HepG2 (cell line): ENCODE measurements around the gene ZBTB7C. TPM values are rescaled to one million over a fixed set of nuclear protein-coding genes. Genes with fewer than 3 reads are reported as not detected.

Experiments used
- ATAC-seq: fragments of 200-7000 bp; cut with Tn5 transposase; 3 replicates; pipeline ENCODE4 v1.9.1; 2020; ENCODE audit warnings: mild to moderate bottlenecking, moderate library complexity
- BruUV-seq: library from RNA; stranded (reverse); fragments of 400-500 nt; replicated peaks from 2 replicates; lab custom pipeline; 2021; lab: Mats Ljungman, UMichigan
- CTCF ChIA-PET: fragments of 300-600 bp; formaldehyde crosslinking; extraction: SDS; loops from one replicate; lab custom pipeline; 2021; ENCODE audit warnings: low total read pairs, inconsistent platforms, low intra/inter-chr PET ratio; lab: Yijun Ruan, JAX
- POLR2A ChIA-PET: fragments of 350-600 bp; sonication (Branson Sonifier 250); formaldehyde crosslinking; loops from one replicate; lab custom pipeline; 2020; ENCODE audit warnings: antibody characterized with exemption, inconsistent platforms; lab: Yijun Ruan, JAX
- DNase-seq: peaks from one replicate; pipeline ENCODE4 v3.0.0-alpha.2; 2015; ENCODE audit warnings: low spot score
- FAIRE-seq: peaks from 3 replicates; lab custom pipeline; 2011; peaks lifted over from hg19 to GRCh38; lab: Jason Lieb, UNC
- H2AFZ ChIP-seq: one replicate; pipeline ENCODE4 v1.6.1; 2011; ENCODE audit warnings: low read length, inconsistent platforms
- H3K27ac ChIP-seq: fragments of 300-600 bp; 3 replicates; pipeline ENCODE4 v1.8.0; 2011; ENCODE audit warnings: mixed run types, mild to moderate bottlenecking, mixed read lengths, low read length, inconsistent platforms; ENCODE audit not compliant: insufficient read depth; ENCODE audit errors: extremely low read length
- H3K27me3 ChIP-seq, 2 experiments: fragments of 200-600 bp in 1 of 2; 2 replicates in 1 of 2; 3 replicates in 1 of 2; pipeline versions ENCODE4 v1.6.0 to v1.8.0; 2011; ENCODE audit warnings: low read length in 2 of 2, mild to moderate bottlenecking in 2 of 2, moderate library complexity in 2 of 2, inconsistent platforms in 1 of 2; ENCODE audit not compliant: insufficient read depth in 2 of 2, control insufficient read depth in 1 of 2
- H3K36me3 ChIP-seq, 2 experiments: fragments of 200-600 bp in 1 of 2; replicated peaks in 1 of 2; 2 replicates in 1 of 2; 3 replicates in 1 of 2; pipeline versions ENCODE4 v1.5.1 to v1.8.0; 2011; ENCODE audit warnings: low read length in 2 of 2, inconsistent platforms in 1 of 2; ENCODE audit not compliant: insufficient read depth in 2 of 2, control insufficient read depth in 1 of 2
- H3K4me1 ChIP-seq: 2 replicates; pipeline ENCODE4 v1.5.1; 2012; ENCODE audit warnings: low read length, inconsistent platforms; ENCODE audit not compliant: insufficient read depth
- H3K4me2 ChIP-seq: 2 replicates; pipeline ENCODE4 v1.6.0; 2011; ENCODE audit warnings: low read depth, low read length, inconsistent platforms
- H3K4me3 ChIP-seq, 3 experiments: fragments of 200-600 bp in 1 of 3; sonication (generic), shearing (Covaris generic) in 1 of 3; replicated peaks in 1 of 3; 2 replicates each; pipeline ENCODE4 v1.5.1; 2011 to 2016; ENCODE audit warnings: low read length in 3 of 3, inconsistent platforms in 2 of 3, low read depth in 2 of 3, mild to moderate bottlenecking in 2 of 3, control low read depth in 1 of 3, mixed read lengths in 1 of 3; ENCODE audit not compliant: insufficient read depth in 1 of 3
- H3K79me2 ChIP-seq: one replicate; pipeline ENCODE4 v1.6.1; 2011; ENCODE audit warnings: low read length, inconsistent platforms; ENCODE audit not compliant: insufficient read depth
- H3K9ac ChIP-seq: 2 replicates; pipeline ENCODE4 v1.6.0; 2011; ENCODE audit warnings: mild to moderate bottlenecking, low read depth, low read length, inconsistent platforms; ENCODE audit not compliant: insufficient read depth
- H3K9me3 ChIP-seq: 2 replicates; pipeline ENCODE4 v1.5.1; 2012; ENCODE audit warnings: mild to moderate bottlenecking, low read length
- H4K20me1 ChIP-seq: 2 replicates; pipeline ENCODE4 v1.6.0; 2011; ENCODE audit warnings: inconsistent platforms, mild to moderate bottlenecking, low read length, moderate library complexity; ENCODE audit not compliant: insufficient read depth
- AGO2 ChIP-seq: fragments of 200-400 bp; formaldehyde crosslinking; optimal IDR thresholded peaks from 2 replicates; pipeline ENCODE3; 2017; ENCODE audit warnings: mild to moderate bottlenecking, low read depth, low read length, moderate library complexity
- BCLAF1 ChIP-seq: fragments of 450-650 bp; IDR thresholded peaks from 2 replicates; pipeline ENCODE4 v1.6.1; 2017; ENCODE audit warnings: mild to moderate bottlenecking
- E2F5 ChIP-seq: sonication (generic); formaldehyde crosslinking; conservative IDR thresholded peaks from 2 replicates; pipeline ENCODE4 v1.4.0; 2020; ENCODE audit warnings: missing genetic modification reagents
- HIC2 ChIP-seq: sonication (generic); formaldehyde crosslinking; IDR thresholded peaks from 2 replicates; pipeline ENCODE4 v1.9.0; 2022; ENCODE audit warnings: low read depth, missing genetic modification reagents
- KDM6A ChIP-seq: IDR thresholded peaks from 2 replicates; pipeline ENCODE4 v1.6.1; 2016; ENCODE audit warnings: low read depth
- PBX3 ChIP-seq: sonication (generic); formaldehyde crosslinking; IDR thresholded peaks from 2 replicates; pipeline ENCODE4 v1.8.1; 2023; ENCODE audit warnings: missing genetic modification reagents, inconsistent platforms, borderline replicate concordance
- SIX4 ChIP-seq: sonication (generic); formaldehyde crosslinking; IDR thresholded peaks from 2 replicates; pipeline ENCODE4 v1.4.0; 2020; ENCODE audit warnings: missing genetic modification reagents
- SRSF1 ChIP-seq: fragments of 200-400 bp; formaldehyde crosslinking; optimal IDR thresholded peaks from 2 replicates; pipeline ENCODE3; 2017; ENCODE audit warnings: mild to moderate bottlenecking, low read depth, low read length, moderate library complexity
- ZBTB21 ChIP-seq: sonication (generic); formaldehyde crosslinking; IDR thresholded peaks from 2 replicates; pipeline ENCODE4 v1.4.0; 2020; ENCODE audit warnings: missing genetic modification reagents
- ZKSCAN8 ChIP-seq: IDR thresholded peaks from 2 replicates; pipeline ENCODE4 v1.6.1; 2016; ENCODE audit warnings: borderline replicate concordance, missing genetic modification reagents, missing compliant biosample characterization
- ZNF225 ChIP-seq: sonication (generic); formaldehyde crosslinking; IDR thresholded peaks from 2 replicates; pipeline ENCODE4 v1.4.0; 2020; ENCODE audit warnings: mild to moderate bottlenecking, missing genetic modification reagents
- ZNF337 ChIP-seq: sonication (generic); formaldehyde crosslinking; IDR thresholded peaks from 2 replicates; pipeline ENCODE4 v1.5.1; 2020; ENCODE audit warnings: missing genetic modification reagents, low read depth, mild to moderate bottlenecking, borderline replicate concordance
- ZNF724P ChIP-seq: sonication (generic); formaldehyde crosslinking; IDR thresholded peaks from 2 replicates; pipeline ENCODE4 v1.8.0; 2022; ENCODE audit warnings: missing genetic modification reagents, borderline replicate concordance
- ZNF839 ChIP-seq: sonication (generic); formaldehyde crosslinking; IDR thresholded peaks from 2 replicates; pipeline ENCODE4 v1.4.0; 2020; ENCODE audit warnings: missing genetic modification reagents, mild to moderate bottlenecking, borderline replicate concordance
- ZUFSP ChIP-seq: sonication (generic); formaldehyde crosslinking; IDR thresholded peaks from 2 replicates; pipeline ENCODE4 v1.9.0; 2021; ENCODE audit warnings: missing genetic modification reagents, mild to moderate bottlenecking, borderline replicate concordance
- WGBS: methylation state at CpG from one replicate; pipeline ENCODE4 v1.1.6; 2017; ENCODE audit warnings: low lambda C conversion rate; 5-methylcytosine and 5-hydroxymethylcytosine counted together
- in situ Hi-C: cut with HindIII; loops from 2 replicates; pipeline ENCODE4 v1.10.0; 2017; ENCODE audit warnings: low pct_unique_long_range_greater_than_20kb; ENCODE audit not compliant: extremely low pct_ligation_motif_present
- intact Hi-C: fragments of 100-400 bp; cut with micrococcal nuclease; formaldehyde crosslinking; loops from one replicate; pipeline ENCODE4 v1.10.0; 2022; ENCODE audit not compliant: unreplicated experiment
- polyA plus RNA-seq, 8 experiments: library from polyadenylated mRNA; depleted of rRNA in 3 of 8; stranded (reverse) in 7 of 8; unstranded in 1 of 8; fragments of >200 nt; fragmentation: Illumina TruSeq in 4 of 8; extraction: Trizol in 4 of 8; gene quantifications; 2 replicates each; pipeline versions ENCODE4 v1.2.1 to v1.2.3, GENCODE V29; 2011 to 2016; ENCODE audit warnings: low read depth in 4 of 8, missing spikeins in 1 of 8, mixed read lengths in 1 of 8; ENCODE audit not compliant: insufficient read depth in 1 of 8
- total RNA-seq, 5 experiments: library from RNA; depleted of rRNA; stranded (reverse); fragments of >200 nt; fragmentation: Illumina TruSeq; extraction: Trizol; gene quantifications; 2 replicates each; pipeline ENCODE4 v1.2.3, GENCODE V29; 2016; ENCODE audit warnings: low read depth in 1 of 5

The ZBTB7C gene
- total and polyA plus RNA-seq, 2 of the 13 experiments (the other 11 are each of a cell fraction or from before 2014, with no cell fraction given), result 0.01 to 0.04 TPM

- peaks cover 6 to 37% of the 10 kb centered on the region in 2 experiments; a peak in 4 of 5 replicates for H3K27me3 ChIP-seq
- ATAC-seq, result no peak
- TF ChIP-seq BCLAF1 (no peak), ZNF337 (no peak), SIX4 (CRISPR knock-in tag) (no peak), ZNF839 (CRISPR knock-in tag) (no peak), ZNF225 (CRISPR knock-in tag) (no peak), PBX3 (CRISPR knock-in tag) (no peak), E2F5 (no peak), ZNF724P (CRISPR knock-in tag) (no peak), HIC2 (CRISPR knock-in tag) (no peak), ZBTB21 (CRISPR knock-in tag) (no peak), ZUFSP (CRISPR knock-in tag) (no peak), ZKSCAN8 (CRISPR knock-in tag) (no peak), SRSF1 (no peak), AGO2 (no peak), KDM6A (CRISPR knock-in tag) (no peak)
- H3K9ac ChIP-seq, result no peak overlapping the region
- ChIA-PET CTCF (no interaction called here), POLR2A (no interaction called here)
- no peak for FAIRE-seq
- no peaks in the 10 kb centered on the region for H4K20me1 ChIP-seq
- H3K4me3 ChIP-seq, result no peak overlapping the region
- H3K9me3 ChIP-seq, result no peaks in the 10 kb centered on the region
- no peaks in the 10 kb centered on the region; the same call in 1 of the 2 replicates for H3K4me1 ChIP-seq
- no TSS peak for BruUV-seq
- no peaks in the 10 kb centered on the region for H3K36me3 ChIP-seq
- 64% methylated on average over 10 of the region's 10 CpGs for WGBS
- H2AFZ ChIP-seq, result no peak overlapping the region
- DNase-seq, result no peak
- in situ Hi-C loops, result no loop called here
- H3K4me2 ChIP-seq, result no peak overlapping the region
- no peak overlapping the region for H3K27ac ChIP-seq
- intact Hi-C loops, result no loop called here
- no peaks in the 10 kb centered on the region for H3K79me2 ChIP-seq
These were observed 268.5 kb downstream of the ZBTB7C start for GRCh38 chr18:48140731-48141130.
